CD4-positive, alpha-beta T cell treated with Interleukin-15 for 1 hour (primary cell): Measurements from ENCODE around the gene SH3BGRL2.
A peak's percentile ranks its signal among the peaks of the same experiment; 100 is the strongest.

ENCODE experiments used
- DNase-seq: peaks from one replicate; pipeline ENCODE4 v3.0.0-alpha.2; 2020

The SH3BGRL2 gene

DNA sequence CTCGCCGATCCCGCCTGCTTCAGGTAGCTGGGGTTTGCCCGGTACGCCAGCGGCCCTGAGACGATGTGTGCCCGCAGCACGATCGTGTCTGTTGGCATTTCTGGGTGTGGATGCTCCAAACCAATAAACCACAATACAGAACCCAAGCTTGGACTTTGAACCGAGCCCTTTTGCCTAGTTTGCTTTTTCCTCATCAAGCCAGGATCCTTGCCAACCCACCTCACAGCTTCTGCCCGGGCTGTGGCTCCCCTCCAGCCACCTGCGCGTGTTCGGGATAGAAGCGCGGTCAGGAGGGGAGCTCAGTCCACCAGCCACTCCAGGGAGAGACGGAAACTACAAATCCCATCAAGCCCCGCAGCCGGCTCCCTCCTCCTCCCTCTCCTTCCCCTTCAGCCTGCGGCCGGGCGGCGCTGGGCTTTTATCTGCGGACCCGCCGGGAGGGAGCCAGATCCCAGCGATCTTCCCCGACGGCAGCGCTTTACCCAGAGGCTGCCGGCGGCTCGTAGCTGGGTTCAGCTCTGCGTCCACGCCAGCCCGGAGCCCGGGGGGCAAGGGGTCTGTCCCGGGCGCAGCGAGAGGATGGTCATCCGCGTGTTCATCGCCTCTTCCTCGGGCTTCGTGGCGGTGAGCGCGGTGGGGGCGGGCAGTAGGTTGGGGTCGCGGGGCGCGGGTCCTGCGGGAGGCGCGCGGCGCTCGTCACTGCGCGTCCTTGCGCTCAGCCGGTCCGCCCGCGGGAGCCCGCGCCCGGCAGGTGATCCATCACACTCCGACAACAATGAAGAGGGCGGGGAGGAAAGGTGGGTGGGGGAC lies at the start of gene SH3BGRL2:
Gene SH3BGRL2, plus strand, starts transcription at position 447 of the 810 bp plus-strand sequence. Its CDS starts 133 bp downstream, at position 580.
- peak; percentile 22 for DNase-seq

DNA sequence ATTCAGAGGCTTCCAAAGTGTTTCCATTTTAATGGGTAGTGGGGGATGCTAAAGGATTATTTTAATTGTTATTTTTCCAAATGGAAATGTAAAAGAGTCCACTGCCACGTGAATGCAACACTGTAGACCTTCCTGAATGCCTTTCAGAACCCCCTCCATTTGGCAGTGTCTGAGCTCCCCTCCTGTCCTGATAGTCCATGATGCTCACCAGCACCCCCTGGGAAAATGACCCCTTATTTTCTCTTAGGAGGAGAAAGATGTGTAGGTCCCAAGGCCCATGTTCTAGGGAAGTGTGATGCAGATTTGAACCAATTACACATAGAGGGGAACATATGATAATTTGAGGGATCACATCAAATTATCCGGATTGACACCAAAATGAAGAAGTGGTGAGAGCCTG lies 46.8 kb upstream of the SH3BGRL2 start:
- DNase-seq: no peak

GRCh38 chr6:79586548-79586947 lies 44.6 kb upstream of the SH3BGRL2 start:
- no peak for DNase-seq

DNA sequence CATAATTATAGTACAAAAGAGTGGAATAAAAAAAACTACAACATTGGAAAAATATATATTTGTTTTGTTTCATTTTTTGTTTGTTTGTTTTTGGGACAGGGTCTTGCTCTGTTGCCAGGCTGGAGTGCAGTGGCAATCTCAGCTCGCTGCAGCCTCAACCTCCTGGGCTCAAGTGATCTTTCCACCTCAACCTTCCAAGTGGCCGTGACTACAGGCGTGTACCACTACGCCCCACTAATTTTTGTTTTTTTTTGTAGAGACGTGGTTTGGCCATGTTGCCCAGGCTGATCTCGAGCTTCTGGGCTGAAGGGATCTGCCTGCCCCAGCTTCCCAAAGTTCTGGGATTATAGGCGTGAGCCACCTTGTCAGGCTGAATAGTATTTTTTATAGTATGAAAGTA lies 41.4 kb upstream of the SH3BGRL2 start:
- DNase-seq: no peak

DNA sequence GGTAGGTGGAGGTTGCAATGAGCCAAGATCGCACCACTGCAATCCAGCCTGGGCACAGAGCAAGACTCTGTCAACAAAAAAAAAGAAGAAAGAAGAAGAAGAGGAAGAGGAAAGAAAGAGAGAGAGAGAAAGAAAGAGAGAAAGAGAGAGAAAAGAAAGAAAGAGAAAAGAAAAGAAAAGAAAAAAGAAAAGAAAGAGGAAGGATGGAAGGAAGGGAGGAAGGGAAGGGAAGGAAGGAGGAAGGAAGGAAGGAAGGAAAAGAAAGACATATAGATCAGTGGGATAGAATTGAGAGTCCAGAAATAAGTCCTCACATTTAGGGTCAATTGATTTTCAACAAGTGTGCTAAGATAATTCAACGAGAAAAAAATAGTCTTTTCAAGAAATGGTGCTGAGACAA lies 34.0 kb upstream of the SH3BGRL2 start:
- DNase-seq: no peak

DNA sequence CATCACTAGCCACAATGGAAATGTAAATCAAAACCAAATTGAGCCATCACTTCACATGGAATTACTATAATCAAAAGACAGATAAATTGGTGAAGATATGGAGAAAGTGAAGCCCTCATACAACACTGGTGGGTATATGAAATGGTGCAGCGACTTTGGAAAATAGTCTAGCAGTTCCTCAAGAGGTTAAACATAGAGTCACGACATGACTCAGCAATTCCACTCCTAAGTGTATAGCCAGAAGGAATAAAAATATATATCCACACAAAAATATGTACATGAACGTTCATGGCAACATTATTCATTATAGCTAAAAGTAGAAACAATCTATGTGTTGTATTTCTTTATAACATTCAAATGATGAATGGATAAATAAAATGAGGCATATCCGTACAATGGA lies 33.1 kb upstream of the SH3BGRL2 start:
- DNase-seq: no peak

GRCh38 chr6:79599725-79600259 lies 31.3 kb upstream of the SH3BGRL2 start:
- DNase-seq: no peak

DNA sequence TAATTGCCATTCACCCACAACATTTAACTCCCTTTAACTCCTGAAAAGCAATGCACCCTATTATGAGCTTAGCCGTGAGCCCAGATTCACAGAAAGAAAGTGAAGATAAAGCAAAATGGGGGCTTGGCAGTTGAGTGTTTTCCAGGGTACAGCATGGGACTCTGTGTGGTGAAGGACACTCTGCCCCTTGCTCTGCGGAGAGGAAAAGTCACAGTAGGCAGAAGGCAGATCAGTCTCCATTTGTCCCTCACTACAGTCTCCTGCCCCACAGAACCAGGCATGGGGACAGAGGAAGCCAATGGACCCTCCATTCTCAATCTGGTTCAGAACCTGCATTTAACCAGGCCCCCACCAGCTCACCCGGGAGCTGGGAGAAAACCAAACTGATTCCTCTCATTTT lies 30.8 kb upstream of the SH3BGRL2 start:
- no peak for DNase-seq

- no peak for DNase-seq
These were observed 30.1 kb upstream of the SH3BGRL2 start for GRCh38 chr6:79600812-79601609.

GRCh38 chr6:79602859-79603258 lies 28.3 kb upstream of the SH3BGRL2 start:
- no peak for DNase-seq

- DNase-seq: no peak
These were observed 26.5 kb upstream of the SH3BGRL2 start for GRCh38 chr6:79604583-79605037.

DNA sequence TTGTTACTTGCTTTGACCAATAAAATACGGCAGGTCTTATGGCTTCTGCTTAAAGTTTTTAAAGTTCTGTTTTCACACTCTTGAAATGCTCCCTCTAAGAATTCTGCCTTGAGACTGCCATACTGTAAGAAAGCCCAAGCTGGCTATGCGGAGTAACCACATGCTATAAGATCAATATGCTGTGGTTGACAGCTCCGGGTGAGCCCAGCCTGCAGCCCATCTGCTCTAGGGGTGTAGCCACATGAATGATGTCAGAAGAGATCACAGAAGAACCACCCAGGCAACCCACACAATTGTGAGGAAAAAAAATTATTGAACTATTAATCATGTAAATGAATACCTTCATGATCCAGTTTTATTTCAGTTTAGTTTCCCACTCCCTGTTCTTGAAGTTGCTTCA lies 26.1 kb upstream of the SH3BGRL2 start:
- DNase-seq: no peak

DNA sequence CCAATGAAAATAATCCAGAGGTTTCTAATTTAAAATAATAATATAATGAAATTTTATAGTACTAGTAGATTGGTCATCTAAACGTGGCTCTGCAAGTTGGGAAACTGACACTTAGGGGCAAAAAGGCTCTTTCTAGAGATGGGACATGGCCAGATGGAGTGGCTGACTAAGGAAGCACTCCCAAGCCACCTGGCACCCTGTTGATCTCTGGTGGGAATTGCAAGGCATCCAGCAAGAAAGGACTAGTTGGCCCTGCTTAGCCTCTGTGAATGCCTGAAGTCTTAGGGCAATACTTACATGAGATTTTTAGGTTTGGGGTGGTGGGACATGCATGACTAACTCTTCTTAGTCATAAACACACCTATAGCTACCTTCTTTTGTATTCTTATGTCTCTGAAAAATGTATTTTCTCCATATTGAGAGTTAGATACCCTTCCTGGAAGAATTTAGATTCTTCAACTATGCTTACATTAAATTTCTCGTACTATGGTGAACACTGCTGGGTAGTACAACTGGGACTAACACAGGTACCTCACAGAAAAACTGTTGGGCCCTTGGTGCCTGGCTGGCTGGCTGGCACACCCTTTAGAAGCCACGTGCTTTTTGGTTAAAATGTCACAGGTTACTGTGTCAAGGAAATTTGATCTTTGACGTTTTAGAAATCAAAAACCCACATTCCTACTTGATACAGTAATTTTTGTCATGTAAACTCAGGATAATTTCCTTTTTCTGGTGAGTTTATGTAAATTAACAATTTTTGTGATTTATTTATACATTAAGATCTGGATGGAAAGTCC lies 25.0 kb upstream of the SH3BGRL2 start:
- DNase-seq: no peak

DNA sequence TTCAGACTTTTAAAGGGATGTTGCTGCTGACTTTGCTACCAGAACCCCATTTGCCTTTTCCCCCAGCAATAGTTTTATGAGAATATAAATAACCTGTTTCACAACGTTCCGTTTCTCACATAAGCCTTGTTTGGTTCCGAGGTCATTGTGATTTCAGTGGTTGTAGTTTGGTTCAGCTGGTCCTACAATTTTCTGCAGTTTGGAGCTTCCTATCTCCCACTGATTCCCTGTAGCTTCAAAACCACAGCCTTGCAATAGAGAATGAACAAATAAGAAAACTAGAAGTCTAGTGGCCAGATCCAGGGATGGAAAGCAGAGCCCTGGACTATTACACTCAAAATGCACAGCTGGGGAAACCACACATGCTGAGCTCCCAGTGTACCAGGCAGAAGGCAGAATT lies 24.1 kb upstream of the SH3BGRL2 start:
- DNase-seq: no peak

DNA sequence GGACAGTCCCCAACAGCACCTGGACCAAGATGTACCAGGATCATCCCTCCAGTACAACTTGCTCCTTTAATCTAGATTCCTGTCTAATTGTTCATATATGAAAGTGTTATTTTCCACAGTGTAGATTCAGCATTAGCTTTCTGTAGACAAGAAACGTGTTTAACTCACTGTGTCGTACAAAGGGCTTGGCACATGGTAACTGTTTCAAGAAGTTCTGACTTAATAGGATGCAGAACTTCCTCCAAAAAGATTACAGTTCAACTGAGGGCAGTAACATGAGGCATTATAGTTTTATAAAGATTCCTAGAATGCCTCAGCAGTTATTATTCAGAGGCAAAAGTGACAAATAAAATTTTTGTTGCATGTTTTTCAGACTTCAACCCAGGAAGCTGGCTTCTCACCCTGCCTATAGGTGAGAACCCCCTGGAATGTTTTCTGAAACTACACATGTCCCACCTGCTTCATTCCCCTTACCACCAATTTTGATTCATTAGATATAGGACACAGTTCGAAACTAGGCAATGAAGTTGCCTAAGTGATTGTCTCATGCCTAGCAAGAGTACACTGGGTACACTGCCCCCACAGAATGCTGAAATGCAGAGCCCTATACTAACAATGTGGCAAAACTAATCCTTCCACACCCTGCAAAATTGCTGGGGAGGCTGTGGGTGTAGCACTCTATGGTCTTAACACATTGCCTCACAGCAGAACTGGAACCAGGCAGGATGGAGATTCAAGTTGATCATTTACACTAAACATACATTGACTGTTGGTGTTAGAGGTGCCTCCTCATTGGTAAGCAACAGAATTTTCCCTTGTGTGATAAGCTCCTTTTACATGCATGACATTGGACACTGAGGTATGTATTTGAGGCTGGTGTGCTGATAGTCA lies 22.6 kb upstream of the SH3BGRL2 start:
- DNase-seq: no peak

GRCh38 chr6:79609225-79609595 lies 21.9 kb upstream of the SH3BGRL2 start:
- no peak for DNase-seq

GRCh38 chr6:79610306-79611009 lies 20.7 kb upstream of the SH3BGRL2 start:
- DNase-seq: no peak

DNA sequence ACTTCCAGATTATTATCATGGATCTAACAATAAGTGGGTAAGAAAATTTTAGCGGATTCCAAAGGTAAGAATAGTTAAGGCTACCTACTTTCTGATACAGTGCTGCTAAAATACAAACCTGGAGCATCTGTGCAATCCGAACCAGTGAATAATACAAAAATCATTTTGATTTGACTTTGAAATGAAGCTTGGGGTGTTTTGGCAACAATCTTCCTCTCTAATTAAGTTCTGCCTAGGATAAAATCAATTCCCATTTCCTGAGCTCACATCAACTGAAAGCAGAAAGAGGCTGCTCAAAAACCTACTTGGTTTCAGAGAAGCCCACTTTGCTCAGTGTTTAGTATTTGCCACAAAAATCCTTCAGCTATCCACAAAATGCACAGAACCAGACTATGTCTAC lies 18.7 kb upstream of the SH3BGRL2 start:
- DNase-seq: no peak

GRCh38 chr6:79612918-79613317 lies 18.2 kb upstream of the SH3BGRL2 start:
- no peak for DNase-seq

DNA sequence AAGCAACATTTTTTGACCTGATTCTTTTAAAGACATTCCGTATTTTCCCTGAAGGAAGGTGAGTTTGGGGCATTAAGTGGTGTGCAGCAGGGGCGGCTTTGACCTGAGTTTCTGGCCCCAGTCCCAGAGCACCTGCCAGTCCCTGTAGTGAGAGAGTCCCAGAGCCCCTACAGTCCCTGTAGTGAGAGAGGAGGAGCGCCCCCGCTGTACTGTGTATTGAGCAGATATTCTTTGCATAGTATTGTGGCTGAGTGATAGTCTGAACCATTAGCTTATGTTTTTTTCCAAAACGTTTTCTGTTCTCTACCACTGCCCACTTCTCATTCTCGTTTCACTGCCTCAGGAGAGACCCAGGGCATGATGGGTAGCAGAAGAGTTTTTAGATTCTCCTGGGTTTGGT lies 17.2 kb upstream of the SH3BGRL2 start:
- DNase-seq: no peak
